Activated CD4-positive, alpha-beta T cell treated with anti-CD3 and anti-CD28 coated beads for 1 hour (primary cell): ENCODE results near the gene PIEZO1.

Source experiments
- DNase-seq: peaks from one replicate; pipeline ENCODE4 v3.0.0-alpha.2; 2020

Gene PIEZO1

DNA sequence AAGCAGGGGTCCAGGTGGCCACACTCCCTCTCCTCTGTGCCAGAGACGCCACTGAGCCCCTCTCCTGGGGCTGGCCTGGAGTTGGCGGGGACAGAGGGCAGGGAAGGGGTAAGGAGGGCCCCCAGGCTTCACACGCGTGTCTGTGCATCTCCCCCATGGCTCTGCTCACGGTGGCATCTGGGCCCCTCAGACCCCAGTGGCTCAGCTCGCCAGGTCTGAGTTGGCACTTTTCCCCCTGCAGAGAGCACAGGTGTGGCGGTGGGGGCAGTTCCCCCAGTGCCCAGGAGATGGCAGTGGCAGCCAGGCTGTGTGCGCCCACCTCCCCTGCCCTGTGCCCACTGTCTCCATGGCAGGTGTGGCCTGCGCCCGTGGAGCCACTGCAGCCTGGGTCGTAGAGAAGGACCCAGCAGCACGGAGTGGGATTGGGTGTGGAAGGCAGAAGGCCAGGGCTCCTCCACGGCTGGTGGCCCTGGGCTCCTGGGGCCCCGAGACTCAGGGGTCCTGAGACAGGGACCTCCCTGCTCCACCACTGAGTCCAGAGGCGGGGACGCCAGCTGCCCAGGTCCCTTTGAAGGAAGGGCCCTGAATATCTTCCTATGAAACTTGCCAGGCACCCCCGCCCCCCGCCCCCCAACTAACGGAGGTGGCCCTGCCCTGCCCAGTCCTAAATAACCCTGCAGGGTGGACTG, 31.0 kb upstream of the PIEZO1 start:
- no peak for DNase-seq

DNA sequence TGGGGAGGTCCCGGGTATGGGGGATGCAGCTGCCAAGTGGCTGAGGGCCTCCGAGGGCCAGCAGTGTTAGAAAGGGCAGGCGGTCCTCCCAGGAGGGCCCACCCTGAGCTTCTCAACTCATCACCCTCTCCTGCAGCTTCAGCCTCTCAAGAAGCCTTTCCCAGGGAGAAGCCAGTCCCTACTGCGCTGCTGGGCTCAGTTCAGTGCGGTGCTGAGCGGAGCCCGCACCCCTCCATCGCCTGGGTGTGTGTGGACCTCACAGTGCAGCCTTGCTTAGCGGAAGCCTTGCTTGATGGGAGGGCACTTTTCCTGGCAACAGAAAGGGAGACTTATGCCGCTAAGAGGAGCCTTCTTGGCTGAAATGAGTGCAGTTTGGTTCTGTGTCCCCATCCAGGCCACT, 30.2 kb upstream of the PIEZO1 start:
- no peak for DNase-seq

DNA sequence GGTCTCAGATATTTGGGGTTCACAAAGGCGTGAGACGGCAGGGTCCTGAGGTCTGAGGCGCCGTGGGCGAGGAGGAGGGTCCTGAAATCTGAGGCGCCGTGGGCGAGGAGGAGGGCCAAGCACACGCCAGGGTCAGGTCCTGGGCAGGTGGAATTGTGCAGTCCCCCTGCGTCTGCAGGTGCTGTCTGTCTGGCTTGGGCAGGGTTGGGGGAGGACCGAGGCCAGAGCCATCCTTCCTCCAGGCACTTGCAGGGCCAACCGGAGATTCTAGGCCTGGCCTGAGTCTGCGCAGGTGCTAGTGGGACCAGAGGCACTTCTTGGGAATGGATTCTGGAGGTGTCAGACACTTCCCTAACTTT, 29.1 kb upstream of the PIEZO1 start:
- no peak for DNase-seq

DNA sequence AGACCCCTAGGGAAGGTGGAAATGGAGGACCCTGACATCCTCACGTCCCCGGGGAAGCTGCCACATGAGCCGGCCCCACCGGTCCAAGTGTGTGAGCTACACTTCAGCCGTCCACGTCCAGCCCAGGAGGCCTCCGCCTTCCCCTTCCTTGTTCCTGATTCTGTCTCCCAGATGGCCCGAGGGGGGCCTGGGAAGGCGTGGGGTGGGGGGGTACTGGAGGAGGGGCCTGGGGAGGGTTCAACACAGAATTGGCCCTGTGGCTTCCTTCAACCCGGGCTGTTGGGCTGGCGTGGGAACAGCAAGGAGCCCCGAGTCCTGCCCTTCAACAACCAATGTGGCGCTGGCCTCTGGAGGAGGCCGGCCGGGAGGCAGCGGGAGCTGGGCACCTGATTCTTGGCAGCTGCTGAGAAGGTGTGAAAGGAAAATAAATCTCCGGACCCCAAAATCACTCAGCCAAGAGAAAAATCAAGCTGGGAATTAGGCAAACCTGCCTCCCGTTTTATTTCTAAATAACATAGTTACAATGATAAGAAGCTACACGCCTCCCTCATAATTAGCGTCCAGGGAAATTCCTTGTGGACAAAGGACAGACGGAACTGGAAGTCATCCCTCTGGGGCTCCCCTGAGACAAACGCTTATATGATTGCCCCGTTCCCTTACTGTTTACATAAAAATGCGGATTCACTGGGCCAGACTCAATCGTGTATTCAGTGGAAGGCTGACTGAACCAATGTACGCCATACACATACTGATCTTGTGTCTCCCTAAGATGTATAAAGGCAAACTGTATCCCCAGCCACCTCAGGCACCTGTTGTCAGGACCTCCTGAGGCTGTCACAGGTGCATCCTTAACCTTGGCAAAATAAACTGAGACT, 28.5 kb upstream of the PIEZO1 start:
- no peak for DNase-seq

DNA sequence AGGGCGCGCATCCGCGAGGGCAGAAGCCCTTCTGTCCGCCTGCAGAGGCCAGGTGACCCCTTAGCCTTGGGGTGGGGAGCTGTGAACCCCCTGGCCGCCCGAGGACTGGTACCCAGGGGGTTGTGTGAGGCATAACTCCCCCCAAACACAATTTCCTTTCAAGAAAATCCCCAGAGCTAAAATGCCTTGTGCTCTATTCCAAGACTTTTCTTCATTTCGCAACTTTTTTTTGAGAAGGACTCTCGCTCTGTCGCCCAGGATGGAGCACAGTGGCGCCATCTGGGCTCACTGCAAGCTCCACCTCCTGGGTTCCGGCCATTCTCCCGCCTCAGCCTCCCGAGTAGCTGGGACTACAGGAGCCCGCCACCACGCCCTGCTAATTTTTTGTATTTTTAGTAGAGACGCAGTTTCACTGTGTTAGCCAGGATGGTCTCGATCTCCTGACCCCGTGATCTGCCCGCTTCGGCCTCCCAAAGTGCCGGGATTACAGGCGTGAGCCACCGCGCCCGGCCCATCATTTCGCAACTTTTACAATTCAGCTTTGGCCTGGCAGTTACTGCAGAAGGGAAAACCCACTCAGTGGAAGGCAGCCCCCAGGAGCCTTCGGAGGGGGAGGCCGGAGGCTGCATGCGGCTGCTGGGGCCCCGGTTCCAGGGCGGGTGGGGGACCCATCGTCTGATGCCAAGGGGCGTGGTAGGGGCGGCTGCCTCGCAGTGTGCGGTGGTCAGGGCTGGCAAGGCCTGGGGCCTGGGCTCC, 27.7 kb upstream of the PIEZO1 start:
- no peak for DNase-seq

DNA sequence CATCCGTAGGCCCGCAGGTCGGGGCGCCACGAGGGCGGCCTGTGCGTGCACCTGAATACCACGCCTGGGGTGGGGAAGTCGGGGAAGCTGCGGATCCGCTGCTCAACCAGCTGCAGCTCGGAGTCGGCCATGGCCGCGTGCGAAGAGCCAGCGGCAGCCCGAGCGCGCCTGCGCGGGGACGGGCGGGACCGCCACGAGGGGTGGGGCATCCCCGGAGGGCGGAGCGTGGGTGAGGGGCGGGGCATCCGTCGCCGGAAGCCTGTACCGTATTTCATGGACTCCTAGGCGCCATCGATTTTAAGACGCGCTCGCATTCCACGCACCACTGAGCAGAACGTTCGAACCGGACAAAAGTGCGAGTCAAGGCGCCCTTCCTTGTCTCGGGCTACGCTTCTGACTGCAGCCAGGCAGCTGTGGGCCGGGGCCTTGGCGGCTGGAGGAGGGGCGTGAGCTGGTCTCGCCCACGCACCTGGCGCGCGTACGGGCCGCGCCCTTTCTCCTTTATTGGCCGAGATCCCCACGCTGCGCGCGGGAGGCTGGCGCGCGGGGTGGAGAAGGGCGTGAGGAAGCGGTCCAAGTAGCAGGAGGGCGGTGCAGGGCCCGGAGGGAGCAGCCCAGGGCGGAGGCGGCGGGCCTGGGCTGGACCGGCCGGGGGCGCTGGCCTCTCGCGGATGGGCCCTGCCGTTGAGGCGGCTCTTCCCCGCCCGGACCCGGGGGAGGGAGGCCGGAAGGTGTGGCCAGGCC, 26.9 kb upstream of the PIEZO1 start, which contains the start of gene APRT:
TSS of gene APRT (minus strand) at position 160 of the 744 bp plus-strand sequence. CDS start at position 131, 29 bp downstream.
- peak; percentile 96 for DNase-seq

DNA sequence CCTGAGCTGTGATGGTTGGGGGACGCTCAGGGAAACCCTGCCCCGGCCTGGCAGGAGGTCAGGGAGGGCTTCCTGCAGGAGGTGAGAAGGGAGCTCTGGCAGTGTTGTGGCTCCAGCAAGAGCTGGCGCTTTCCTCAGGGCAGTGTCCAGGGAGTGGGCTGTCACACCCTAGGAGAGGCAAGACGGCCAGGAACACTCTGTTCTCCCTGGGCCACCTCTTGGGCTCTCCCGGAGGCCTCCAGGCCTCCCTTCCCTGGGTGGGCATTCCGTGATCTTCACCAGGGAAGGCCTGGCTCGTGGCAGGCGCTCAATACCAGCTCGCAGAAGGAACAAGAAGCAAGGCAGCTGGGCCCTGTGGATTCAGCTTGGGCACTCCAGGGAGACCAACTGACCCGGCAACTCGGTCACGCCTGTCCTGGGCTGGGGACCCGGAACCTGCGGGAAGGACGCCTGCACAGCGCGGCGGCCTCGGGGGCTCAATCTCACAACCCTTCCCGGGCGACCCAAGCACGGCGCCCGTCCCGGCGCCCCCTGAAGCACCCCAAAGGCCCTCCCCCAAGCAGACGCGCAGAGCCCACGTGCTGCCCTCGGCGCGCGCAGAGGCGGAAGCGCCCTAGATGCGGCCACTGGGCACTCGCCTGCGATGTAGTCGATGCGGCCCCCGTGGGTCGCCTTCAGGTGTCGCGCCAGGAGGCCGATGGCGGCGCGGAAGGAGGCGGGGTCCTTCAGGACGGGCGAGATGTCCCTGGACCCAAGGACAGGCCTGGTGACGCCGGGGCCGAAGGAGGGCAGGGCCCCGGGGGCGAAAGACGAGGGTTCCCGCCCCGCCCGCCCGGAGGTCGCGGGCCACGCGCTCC, 26.1 kb upstream of the PIEZO1 start:
- DNase-seq, result peak; percentile 46

DNA sequence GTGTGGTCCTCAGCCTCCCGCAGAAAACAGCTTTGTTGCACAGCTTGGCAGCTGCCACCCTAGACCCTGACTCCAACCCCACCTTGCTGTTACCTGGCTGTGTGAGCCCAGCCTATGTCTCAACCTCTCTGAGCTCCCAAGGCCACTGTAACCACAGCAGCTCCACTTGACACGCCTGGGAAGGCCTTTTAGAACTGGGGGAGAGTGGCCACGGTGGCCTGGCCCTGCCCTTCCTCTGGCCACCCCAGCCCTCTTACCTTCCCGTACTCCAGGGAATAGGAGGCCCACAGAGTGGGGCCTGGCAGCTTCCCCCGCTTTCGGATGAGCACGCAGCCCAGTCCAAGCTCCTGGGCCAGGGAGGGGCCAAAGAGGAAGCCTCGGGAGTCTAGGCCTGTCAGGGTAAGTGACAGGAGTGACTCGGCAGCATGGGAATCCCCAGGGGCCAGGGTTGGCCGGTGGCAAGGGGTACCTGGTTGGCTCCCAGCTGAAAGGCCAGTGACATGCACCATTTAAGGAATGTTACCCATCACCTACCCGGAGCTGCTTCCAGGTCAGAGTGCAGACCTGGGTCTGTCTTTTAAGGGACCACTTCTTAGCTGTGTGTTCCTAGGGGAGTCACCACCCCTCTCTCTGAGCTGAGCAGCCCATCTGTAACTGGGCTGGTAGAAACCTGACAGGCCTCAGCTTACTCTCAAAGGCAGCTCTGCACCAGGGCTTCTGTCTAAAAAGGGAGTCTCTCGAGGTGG, 25.3 kb upstream of the PIEZO1 start:
- DNase-seq, result no peak

DNA sequence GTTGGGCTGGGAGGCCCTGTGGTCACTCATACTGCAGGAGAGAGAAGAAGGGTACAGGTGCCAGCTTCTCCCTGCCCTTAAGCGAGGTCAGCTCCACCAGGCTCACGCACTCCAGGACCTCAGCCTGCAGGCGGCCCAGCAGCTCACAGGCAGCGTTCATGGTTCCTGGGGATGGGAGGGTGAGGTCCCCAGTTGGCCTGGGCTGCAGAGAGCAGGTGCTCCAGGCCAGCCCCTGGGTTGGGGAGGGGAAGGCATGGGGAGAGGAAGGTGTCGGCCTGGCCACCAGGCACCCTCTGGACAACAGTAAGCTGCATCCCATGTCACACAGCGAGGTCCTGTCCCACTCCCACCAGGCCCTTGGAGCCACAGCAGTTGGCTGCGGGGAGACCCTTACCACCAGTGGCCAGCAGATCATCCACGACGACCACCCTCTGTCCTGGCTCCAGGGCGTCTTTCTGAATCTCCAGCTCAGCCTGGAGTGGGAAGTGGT, 24.7 kb upstream of the PIEZO1 start:
- no peak for DNase-seq

DNA sequence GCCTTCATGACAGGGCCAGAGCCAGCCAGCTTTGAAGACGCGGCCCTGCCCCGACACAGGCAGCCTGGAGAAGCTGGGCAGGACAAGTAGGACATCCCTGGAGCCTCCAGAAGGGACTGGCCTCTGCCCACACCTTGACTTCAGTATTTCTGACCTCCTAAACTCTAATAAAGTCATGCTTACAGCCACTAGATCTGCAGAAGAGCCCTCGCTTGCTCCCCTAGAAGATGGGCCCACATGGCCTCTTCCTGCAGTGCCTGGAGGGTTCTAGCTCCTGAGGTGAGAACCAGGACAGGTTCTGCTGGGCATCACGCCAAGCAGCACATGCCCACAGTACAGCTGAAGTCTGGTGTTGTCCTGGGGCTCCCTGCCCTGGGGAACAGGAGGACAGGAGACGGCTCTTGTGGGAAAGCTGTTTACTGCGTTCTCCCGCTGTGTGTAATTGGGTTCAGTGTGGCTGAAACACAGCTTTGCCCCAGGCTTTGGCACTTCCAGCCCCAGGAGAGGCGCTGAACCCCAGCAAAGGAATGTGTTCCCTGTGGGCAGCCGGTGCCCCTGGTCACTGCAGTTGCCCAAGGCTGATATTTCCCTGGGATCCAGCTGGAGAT, 24.2 kb upstream of the PIEZO1 start:
- no peak for DNase-seq

DNA sequence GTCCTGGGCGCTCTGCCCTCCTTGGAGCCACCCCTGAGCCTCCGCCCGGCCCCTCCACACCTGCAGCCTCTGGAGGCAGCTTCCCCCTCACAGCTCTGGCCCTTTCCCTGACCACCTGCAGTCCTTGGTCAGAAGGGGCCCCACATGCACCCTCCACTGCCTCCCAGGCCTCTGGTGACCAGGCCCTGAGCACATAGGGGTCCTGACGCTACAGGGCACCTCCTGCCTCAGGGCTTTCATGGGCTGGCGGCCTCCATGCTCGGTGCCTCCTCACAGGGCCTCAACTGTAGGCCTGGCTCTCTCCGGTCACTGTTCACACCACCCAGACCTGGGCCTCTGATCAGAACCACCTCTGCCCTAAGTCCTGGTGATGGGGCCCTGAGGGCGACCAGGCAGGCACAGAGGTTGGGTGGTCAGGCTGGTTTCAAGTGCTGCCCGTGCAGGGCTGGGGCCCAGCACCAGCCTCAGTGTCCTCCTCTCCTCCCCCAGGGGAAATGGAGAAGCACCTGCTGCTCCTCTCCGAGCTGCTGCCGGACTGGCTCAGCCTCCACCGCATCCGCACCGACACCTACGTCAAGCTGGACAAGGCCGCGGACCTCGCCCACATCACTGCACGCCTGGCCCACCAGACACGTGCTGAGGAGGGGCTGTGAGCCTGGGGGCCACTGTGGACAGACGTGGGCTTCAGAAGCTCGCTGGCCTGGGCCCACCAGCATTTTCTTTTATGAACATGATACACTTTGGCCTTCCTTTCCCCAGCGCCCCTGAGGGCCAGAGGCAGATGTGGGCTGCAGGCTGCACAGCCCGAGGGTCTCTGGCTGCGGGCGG, 22.8 kb upstream of the PIEZO1 start:
- DNase-seq, result no peak

DNA sequence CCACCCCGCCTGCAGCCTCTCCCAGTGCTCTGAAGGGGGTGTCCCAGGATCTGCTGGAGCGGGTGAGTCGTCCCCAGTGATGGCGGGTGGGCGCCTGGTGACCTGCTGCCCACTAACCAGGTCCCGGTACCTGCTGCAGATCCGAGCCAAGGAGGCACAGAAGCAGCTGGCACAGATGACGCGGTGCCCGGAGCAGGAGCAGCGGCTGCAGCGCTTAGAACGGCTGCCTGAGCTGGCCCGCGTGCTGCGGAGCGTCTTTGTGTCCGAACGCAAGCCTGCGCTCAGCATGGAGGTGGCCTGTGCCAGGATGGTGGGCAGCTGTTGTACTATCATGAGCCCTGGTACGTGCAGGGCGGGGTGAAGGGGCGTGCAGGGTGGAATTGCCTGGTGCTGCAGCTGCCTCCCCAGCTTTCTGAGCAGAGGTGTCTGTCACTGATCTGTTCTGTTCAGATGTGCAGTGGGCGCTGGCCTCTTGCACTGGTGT, 22.2 kb upstream of the PIEZO1 start:
- DNase-seq, result no peak

DNA sequence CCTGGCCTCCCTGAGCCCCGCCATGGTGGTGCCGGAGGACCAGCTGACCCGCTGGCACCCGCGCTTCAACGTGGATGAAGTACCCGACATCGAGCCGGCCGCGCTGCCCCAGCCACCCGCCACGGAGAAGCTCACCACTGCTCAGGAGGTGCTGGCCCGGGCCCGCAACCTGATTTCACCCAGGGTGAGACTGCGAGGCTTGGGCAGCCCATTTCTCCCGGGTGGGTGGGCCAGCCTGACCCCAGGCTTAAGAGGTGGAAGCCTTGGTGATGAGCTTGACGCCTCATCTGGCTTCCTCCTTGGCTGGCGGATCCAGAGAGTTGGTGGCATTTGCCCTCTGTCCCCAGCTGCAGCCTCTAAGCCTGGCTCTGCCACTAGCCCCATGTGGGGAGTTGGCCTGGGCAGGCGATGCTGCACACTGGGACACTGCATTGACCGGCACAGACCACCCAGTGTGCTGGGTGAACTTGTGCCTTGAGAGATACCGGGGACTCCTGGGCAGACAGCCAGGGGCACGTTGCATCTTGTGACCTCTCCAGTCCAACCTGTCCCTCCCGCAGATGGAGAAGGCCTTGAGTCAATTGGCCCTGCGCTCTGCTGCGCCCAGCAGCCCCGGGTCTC, 21.6 kb upstream of the PIEZO1 start:
- no peak for DNase-seq

DNA sequence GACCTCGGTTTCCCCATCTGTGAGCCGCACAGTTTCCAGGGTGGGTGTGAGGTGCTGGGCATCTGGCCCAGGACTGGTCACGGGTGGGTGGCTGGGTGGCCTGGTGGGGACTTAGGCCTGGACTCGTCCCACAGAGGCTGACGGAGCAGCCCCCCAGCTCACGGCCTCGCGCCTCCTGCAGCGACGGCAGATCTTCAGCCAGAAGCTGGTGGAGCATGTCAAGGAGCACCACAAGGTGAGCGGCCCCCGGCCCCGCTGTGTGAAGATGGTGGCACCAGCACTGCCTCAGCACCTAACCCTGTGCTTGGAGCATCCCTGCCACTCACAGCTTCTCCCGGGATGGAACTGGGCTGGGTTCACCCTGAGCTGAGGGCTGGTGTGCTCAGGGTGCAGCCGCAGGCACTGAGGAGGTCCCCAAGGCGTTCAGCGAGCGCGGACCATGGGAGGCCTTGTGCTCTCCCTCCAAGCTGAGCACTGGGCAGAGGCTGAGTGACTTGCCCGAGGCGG, 20.9 kb upstream of the PIEZO1 start:
- no peak for DNase-seq

DNA sequence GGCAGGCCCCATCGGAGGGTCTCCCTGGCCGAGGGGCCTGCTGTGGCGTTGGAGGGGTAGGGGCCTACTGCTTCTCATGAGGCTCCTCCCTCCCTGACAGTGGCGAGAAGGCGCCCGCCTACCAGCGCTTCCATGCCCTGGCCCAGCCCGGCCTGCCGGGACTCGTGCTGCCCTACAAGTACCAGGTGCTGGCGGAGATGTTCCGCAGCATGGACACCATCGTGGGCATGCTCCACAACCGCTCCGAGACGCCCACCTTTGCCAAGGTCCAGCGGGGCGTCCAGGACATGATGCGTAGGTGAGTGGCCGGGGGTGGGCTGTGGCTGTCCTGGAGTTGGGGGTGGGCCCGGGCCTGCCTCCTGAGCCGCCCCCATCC, 20.3 kb upstream of the PIEZO1 start:
- no peak for DNase-seq

DNA sequence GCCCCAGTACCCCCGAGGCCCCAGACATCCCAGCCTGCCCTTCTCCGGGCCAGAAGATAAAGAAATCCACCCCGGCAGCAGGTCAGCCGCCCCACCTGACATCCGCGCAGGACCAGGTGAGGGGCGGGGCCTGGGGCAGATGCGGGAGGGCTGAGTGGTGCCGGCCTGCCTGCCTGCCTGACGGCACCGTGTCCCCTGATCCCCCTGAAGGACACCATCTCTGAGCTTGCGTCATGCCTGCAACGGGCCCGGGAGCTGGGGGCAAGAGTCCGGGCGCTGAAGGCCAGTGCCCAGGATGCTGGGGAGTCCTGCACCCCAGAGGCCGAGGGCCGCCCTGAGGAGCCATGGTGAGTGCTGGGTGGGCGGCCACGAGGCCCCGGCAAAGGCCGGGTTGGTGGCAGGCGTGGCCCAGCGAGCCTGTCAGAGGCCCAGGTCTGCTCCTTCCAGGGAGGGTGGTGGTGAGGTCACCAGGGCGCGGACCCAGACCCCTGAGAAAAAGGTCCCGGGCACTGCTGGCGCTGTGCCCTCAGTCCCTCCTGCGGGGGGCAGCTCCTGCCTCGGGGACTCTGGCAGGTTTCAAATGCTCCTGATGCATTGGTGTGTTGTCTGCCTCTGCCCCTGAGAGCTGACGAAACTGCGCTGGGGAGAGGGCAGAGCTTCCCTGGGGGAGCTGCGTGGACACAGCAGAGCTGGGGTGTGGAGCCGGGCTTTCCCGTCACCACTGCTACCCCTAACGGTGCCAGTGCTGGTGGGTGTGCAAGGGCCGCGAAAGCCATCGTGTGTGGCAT, 19.7 kb upstream of the PIEZO1 start:
- no peak for DNase-seq

DNA sequence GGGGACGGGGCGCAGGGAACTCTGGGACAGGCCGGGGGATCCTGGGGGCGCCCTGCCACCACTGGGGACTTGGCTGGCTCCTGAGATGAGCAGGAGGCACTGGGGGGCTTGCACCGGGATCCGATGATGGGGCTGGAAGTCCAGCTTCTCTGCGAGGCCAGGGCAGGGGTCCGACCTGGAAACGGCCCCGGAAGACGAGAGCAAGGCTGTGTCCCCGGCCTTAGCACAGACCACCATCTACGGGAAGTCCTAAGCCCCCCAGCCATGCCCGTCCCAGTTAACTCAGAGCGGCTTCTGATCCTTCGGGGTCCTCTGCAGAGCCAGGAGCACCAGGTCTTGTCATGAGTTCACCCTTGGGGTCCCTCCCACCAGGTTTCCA, 19.1 kb upstream of the PIEZO1 start:
- no peak for DNase-seq
